NT2/D1 (cell line): ENCODE data around the gene HMG20B.

Experiments used
- SUZ12 ChIP-seq: IDR thresholded peaks from 2 replicates; pipeline ENCODE4 v1.6.1; 2011; ENCODE audit not compliant: insufficient read length, insufficient read depth; ENCODE audit errors: extremely low read depth
- YY1 ChIP-seq: IDR thresholded peaks from 2 replicates; pipeline ENCODE4 v1.6.1; 2011; ENCODE audit not compliant: insufficient read length, insufficient read depth
- ZNF274 ChIP-seq: IDR thresholded peaks from 2 replicates; pipeline ENCODE4 v1.6.1; 2011; ENCODE audit warnings: mild to moderate bottlenecking, low read depth, low read length

DNA sequence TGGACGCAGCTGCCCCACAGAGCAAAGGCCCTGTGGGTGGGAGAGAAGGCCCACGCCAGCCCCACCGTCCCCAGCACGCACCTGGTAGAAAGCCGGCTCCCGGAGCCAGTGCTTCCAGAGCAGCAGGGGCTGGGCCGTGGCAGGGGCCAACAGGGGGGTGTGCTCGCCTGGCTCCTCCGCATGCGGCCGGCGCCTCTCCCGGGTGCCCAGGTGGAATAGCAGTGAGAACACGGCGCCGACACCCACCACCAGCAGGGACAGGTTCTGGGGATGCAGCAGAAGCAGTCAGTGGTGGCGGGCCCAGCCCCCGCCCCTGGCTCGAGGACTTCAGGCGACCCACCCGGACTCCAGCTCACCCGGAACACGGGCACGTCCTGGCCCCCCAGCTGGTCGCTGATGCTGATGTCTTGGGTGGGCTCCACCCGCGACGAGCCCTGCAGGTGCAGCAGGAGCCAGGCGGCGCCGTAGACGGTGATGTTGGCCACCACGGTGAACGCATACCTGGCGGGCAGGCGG, 24.9 kb upstream of the HMG20B start:
- TF ChIP-seq ZNF274 (no peak), YY1 (no peak), SUZ12 (no peak)
